AML-193 (cell line): ENCODE data around the gene RGR.

ENCODE experiments used
- DNase-seq, 2 experiments: peaks; one replicate each; lab custom pipeline; 2025; lab: John Stamatoyannopoulos, UW

The RGR gene

GRCh38 chr10:84296091-84296981, 51.5 kb downstream of the RGR start:
- no peak for DNase-seq

DNA sequence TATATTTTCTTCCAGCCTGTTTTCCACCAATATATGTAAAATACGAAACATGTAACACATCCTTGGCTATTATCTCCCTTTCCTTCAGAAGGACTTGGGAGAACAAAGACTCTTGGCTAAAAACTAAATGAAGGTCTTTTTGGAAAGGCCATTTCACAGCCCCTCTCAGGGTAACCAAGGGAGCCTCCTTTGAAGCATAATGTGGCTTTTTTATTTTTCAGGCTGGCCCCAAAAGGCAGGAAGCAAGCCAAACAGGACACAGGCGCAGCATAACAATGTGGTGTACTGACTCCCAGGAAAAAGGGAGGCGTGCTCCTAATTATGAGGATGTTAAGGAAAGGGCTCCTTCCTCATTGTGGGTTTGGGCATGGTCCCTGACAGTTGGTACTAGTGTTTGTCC, 53.2 kb downstream of the RGR start:
- DNase-seq = no peak

DNA sequence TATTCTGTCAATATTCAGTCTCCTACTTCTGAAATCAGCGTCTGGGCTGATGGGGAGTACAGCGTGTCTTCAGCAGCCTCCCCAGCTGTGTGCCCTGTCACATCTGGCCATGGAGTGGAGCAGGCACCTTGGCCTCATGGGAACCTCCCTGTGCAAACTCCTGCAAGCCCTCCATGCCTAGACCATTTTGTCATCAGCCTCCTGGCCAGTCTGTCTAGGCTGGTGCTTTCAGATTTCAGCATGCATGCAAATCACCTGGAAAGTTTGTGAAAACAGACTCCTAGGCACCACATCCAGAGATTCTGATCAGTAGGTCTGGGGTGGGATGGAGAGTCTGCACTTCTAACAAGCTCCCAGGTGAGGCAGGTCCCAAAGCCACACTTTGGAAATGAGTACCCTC, 57.4 kb downstream of the RGR start:
- DNase-seq = no peak

DNA sequence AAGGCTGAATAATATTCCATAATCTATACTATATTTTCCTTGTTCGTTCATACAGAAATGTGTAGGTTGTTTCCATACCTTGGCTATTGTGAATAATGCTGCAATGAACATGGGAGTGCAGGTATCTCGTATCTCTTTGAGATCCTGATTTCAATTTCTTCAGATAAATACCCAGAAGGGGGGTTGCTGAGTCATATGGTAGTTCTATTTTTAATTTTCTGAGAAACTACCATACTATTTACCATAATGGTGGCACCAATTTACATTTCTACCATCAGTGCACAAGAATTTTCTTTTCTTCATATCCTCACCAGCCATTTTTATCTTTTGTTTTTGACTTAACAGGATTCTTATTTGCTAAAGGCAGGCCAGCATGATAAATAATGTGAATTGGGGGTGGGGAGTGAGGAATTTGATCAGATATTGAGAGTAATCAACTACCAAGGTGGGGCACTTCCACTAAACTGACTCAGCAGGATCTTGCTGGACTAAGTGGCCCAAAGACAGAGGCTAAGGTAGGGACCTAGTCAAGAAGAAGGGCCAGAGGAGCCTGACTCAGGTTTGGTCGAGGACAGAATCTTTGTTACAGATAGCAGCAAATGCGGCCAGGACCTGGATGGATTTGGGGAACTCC, 62.0 kb downstream of the RGR start:
- no peak for DNase-seq

DNA sequence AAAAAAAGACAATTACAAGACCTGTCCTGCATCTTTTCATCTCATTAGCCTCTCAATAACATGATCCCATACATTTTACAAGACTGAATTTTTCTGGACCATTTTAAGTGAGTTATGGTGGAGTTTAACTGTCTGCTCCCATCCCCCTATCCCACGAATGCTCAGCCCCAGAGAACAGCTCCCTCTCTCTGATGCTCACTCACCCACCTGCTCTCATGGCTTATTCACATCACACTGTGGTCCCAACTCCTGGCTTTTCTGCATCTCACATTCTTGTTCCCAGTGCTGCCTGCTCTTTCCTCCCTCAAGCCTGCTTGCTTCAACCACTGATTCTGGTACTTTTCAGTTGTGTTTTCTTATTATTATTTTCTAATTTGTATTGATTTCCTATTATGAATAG, 63.2 kb downstream of the RGR start:
- no peak for DNase-seq

DNA sequence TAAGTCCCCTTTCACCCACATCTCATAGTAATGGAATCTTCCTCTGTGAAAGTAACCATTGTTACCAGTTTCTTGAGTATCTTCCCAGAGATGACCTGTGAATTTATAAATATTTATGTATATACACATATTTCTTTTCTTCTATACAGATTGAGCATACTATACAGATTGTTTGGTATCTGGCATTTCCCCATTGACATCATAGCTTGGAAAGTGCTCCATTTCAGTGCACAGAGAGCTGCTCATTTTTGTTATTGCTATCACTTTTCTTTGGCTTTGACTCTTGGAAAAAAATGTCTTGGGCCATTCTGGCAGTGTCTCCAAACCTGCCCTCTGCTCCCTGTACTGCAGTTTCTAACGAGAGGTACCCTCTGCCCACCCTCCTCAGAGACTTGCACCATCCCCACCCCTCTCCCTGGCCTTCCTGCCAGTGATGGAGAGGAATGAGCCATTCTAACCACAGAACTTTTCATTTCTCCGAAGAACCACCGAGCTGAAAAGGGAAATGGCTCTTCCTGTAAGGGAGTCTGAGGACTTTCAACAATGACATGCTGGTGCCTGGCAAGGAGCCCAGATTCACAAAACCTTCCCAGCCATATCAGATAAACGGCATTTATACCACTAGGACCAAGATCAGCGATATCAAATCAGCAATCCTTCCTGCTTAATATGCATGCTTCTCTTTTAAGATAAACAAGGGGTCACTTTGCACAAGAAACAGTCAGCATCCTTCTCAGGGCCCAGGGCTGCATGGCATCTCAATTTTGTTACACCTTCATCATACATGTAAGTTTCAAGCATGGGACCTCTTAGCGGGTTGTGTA, 63.8 kb downstream of the RGR start:
- peak; percentile 24 to 43 for DNase-seq
